ENCODE measurements around the gene PRTG.

PRTG gene

GRCh38 chr15:55652909-55653495, 90.0 kb downstream of the PRTG start:
- Mint-ChIP-seq H3K27ac (peak overlapping the region; percentile 98), H3K4me3 (peak overlapping the region; percentile 77), H3K9me3 (no peaks in the 10 kb centered on the region), H3K4me1 (peaks cover 78% of the 10 kb centered on the region), H3K27me3 (ENCODE audit: low read depth, poor library complexity) (no peaks in the 10 kb centered on the region), H3K36me3 (ENCODE audit: low read depth) (peaks cover 63% of the 10 kb centered on the region)
- TF ChIP-seq CTCF (IDR thresholded peaks at IDR 0.05), result no peak
- DNase-seq, result no peak

DNA sequence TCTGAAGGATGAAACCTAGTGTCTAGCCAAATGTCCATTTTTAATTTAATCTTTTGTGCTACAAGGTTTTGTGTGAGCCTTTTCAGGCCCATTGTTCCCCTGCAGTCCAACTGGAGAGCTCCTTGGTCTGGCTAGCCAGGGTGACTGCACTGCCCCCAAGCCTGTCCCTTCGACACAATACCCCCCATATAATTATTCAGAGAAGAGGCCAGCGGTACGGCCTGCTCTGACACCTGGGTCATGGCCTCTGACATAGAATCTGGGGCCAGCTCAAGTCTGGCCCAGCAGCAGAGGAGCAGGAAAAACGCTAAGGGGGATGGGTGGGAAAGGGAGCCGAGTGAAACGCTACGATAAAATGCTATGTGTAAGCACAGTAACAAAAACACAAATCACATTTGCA, 90.6 kb downstream of the PRTG start:
- TF ChIP-seq CTCF (IDR thresholded peaks at IDR 0.05), result no peak
- Mint-ChIP-seq H3K4me1 (peaks cover 78% of the 10 kb centered on the region), H3K27me3 (ENCODE audit: low read depth, poor library complexity) (no peaks in the 10 kb centered on the region), H3K9me3 (no peaks in the 10 kb centered on the region), H3K4me3 (peak overlapping the region; percentile 77), H3K36me3 (ENCODE audit: low read depth) (peaks cover 63% of the 10 kb centered on the region), H3K27ac (peak overlapping the region; percentile 98)
- DNase-seq, result peak; percentile 73

GRCh38 chr15:55649058-55649423, 93.9 kb downstream of the PRTG start:
- peaks cover 4% of the 10 kb centered on the region for H3K9me3 Mint-ChIP-seq
- H3K27ac Mint-ChIP-seq, result no peak overlapping the region
- peaks cover 62% of the 10 kb centered on the region for H3K4me1 Mint-ChIP-seq
- TF ChIP-seq CTCF (IDR thresholded peaks at IDR 0.05), result no peak
- no peak overlapping the region for H3K4me3 Mint-ChIP-seq
- H3K36me3 Mint-ChIP-seq (ENCODE audit: low read depth), result peaks cover 69% of the 10 kb centered on the region
- no peak for DNase-seq
- peaks cover 2% of the 10 kb centered on the region for H3K27me3 Mint-ChIP-seq (ENCODE audit: low read depth, poor library complexity)

- H3K4me1 Mint-ChIP-seq, result no peaks in the 10 kb centered on the region
- H3K27me3 Mint-ChIP-seq (ENCODE audit: low read depth, poor library complexity), result peaks cover 4% of the 10 kb centered on the region
- H3K36me3 Mint-ChIP-seq (ENCODE audit: low read depth), result peaks cover 78% of the 10 kb centered on the region
- DNase-seq, result no peak
- no peak overlapping the region for H3K27ac Mint-ChIP-seq
- no peak for TF ChIP-seq CTCF (IDR thresholded peaks at IDR 0.05)
- no peak overlapping the region for H3K4me3 Mint-ChIP-seq
- H3K9me3 Mint-ChIP-seq, result no peaks in the 10 kb centered on the region
Measured at GRCh38 chr15:55638764-55639163, 104.2 kb downstream of the PRTG start.

DNA sequence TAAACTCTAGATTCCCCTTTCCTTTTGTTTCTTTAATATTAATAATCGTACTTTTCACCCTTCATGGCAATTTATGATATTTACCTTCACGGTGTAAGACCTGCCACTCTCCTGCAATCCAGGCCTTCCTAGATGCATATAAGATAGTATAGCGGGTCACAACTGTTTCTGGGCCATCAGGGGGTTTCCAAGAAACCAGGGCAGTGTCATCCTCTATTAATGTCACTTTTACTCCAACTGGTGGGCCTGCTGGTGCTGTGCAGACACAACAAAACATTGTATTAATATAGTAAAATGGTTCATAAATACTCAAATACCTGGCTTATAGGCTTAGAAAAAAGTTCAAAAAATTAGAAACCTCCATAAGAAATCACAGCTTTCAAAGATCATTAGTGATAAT, 105.9 kb downstream of the PRTG start:
- peaks cover 6% of the 10 kb centered on the region for H3K4me1 Mint-ChIP-seq
- H3K9me3 Mint-ChIP-seq, result no peaks in the 10 kb centered on the region
- no peak overlapping the region for H3K4me3 Mint-ChIP-seq
- peaks cover 87% of the 10 kb centered on the region for H3K36me3 Mint-ChIP-seq (ENCODE audit: low read depth)
- no peak overlapping the region for H3K27ac Mint-ChIP-seq
- no peak for TF ChIP-seq CTCF (IDR thresholded peaks at IDR 0.05)
- no peak for DNase-seq
- peaks cover 4% of the 10 kb centered on the region for H3K27me3 Mint-ChIP-seq (ENCODE audit: low read depth, poor library complexity)

- no peak for DNase-seq
- Mint-ChIP-seq H3K27ac (no peak overlapping the region), H3K9me3 (no peaks in the 10 kb centered on the region), H3K4me3 (no peak overlapping the region), H3K36me3 (ENCODE audit: low read depth) (peaks cover 84% of the 10 kb centered on the region), H3K27me3 (ENCODE audit: low read depth, poor library complexity) (no peaks in the 10 kb centered on the region), H3K4me1 (peaks cover 20% of the 10 kb centered on the region)
- TF ChIP-seq CTCF (IDR thresholded peaks at IDR 0.05), result no peak
Measured at GRCh38 chr15:55633731-55634130, 109.2 kb downstream of the PRTG start.
